ENCODE results near the gene PEG3. TPM values are rescaled to one million over a fixed set of nuclear protein-coding genes. Genes with fewer than 3 reads are reported as not detected.
A peak's percentile ranks its signal among the peaks of the same experiment; 100 is the strongest.

The PEG3 gene
- total RNA-seq, 1 experiment from 2014 or later = 4.1 TPM

DNA sequence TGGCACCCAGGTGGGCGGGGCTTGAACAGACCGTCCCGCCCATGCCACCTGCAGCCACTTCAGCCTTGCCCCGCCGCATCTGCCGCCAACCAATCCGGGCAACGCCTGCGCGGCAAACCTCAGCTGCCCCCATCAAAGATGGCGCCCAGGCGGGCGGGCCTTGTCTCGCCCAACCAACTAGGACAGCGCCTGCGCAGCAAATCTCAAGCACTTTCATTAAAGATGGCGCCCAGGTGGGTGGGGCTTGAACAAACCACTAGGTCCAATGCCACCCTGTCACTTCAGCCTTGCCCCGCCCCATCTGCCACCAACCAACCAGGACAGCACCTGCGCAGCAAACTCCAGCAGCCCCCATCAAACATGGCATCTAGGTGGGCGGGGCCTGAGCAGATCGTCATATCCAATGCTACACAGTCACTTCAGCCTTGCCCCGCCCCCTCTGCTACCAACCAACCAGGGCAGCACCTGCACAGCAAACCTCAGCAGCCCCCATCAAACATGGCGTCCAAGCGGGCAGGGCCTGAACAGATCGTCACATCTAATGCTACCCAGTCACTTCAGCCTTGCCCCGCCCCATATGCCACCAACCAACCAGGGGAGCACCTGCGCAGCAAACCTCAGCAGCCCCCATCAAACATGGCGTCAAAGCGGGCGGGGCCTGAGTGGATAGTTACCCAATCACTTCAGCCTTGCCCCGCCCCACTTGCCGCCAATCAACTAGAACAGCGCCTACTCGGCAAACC lies 1.4 kb downstream of the PEG3 start:
- peak; percentile 92 for DNase-seq (ENCODE audit: low read depth)

DNA sequence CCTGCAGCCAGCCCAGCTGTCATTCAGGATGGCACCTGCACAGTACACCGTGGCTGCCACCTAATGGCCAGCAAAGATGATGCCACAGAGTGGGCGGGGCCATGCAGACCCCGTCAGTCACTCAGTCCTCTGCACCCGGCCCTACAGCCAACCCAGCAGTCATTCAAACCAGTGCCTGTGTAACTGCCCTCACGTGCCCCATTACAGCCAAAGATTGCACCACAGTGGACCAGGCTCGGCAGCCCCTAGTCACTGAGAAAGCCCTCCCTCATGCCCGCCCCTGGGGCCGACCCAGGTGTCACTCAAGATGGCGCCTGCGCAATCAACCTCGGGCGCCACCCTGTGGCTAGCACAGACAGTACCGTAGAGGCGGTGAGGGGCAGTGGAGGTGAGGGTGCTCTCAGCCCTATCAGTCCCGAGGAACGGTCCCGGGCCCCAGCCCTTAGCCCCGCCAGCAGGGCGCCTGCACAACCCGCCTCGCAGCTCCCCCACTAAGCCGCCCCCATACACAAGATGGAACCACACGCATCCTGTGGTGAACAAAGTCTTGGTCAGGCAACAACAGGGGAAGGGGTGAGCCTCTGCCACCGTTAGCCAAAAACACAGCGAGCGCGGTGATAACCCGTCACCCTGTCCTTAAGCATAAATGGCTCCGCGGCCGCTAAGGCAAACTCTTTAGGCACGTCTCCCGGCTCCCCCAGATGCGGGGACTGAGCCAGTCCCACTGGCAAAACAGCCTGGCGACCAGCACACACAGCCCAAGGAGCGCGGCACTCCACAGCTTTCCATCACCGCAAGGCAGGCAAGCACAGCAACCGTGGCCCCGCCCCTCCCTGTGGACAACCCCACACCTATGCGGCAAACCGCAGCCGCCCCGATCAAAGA lies 2.3 kb downstream of the PEG3 start:
- peak; percentile 88 for DNase-seq (ENCODE audit: low read depth)

DNA sequence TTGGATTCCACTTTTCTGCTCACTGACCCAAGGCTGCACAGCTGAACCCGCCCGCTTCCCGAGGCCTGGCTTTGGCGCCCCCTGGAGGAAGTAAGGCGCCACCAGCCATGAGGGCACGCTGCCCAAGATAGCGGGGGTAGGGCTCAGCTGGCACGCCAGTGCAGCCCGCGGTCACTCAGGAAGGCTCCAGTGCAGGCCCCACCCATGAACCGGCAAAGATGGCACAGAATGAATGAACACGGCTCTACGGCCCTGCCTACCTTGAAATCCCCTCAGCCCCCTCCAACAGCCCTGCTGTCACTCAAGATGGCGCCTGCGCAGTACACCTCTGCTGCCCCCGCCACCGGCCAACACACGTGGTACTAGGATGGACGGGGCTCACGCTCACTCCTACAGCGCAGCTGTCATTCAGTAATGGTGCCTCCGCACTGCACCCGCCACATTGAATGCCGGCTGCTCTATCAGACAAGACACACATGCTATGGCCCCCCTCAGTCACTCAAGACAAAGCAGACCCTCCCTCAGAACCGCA lies 3.0 kb downstream of the PEG3 start:
- DNase-seq (ENCODE audit: low read depth) = peak; percentile 95

DNA sequence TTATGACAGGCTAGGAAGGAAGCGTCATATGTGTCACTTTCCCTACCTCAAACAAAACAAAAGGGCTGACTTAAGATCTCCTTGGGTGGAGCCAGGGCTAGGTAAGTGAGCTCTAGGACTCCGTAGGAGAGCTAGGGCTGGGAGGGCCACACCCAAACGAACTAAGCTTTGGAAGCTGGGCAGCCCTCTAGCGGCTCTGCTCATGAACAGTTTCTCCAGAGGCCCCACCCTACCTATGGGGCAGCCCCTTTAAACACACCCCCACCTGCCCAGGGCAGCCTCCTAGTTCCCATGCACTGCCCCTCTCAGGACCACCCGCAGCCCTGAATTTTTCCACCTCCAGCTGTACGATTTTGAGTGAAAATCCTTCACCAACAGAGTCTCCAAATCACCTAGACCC lies 3.5 kb downstream of the PEG3 start:
- peak; percentile 70 for DNase-seq (ENCODE audit: low read depth)

DNA sequence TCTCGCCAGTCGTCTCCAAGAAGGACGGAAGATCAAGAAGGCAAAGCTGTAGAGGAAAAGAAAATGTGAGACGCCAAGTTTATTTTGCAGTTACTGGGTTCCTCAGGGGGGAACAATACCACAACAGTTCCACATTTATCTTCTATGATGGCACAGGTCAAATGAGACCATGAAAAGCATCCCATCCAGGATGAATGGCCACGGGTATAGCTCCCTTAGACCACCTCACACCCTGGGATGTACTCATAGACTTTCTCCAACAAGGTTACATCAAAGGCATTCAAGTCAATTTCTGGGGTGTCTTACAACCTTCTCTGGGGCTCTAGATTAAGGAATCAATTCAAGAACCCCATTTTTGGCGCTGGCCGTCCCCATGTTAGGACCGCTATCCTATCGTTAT lies 4.5 kb downstream of the PEG3 start:
- DNase-seq (ENCODE audit: low read depth) = no peak

DNA sequence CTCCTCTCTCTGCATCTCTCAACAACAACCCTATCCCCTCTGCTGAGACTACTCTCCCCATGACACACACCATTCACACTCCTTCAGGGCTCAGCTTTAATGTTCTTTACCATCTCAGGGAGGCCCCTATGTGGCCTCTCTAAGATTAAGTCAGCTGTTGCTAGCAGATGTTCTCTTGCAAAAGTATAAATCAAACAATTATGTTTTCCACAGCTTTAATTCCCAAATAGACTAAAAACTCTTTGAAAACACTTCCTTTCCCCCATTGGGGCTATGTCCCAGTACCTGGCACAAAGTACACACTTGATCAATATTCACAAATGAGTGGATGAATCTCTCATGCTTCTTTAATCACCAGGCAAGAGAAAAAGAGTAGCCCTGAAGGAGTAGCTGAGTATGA lies 5.1 kb downstream of the PEG3 start:
- no peak for DNase-seq (ENCODE audit: low read depth)

DNA sequence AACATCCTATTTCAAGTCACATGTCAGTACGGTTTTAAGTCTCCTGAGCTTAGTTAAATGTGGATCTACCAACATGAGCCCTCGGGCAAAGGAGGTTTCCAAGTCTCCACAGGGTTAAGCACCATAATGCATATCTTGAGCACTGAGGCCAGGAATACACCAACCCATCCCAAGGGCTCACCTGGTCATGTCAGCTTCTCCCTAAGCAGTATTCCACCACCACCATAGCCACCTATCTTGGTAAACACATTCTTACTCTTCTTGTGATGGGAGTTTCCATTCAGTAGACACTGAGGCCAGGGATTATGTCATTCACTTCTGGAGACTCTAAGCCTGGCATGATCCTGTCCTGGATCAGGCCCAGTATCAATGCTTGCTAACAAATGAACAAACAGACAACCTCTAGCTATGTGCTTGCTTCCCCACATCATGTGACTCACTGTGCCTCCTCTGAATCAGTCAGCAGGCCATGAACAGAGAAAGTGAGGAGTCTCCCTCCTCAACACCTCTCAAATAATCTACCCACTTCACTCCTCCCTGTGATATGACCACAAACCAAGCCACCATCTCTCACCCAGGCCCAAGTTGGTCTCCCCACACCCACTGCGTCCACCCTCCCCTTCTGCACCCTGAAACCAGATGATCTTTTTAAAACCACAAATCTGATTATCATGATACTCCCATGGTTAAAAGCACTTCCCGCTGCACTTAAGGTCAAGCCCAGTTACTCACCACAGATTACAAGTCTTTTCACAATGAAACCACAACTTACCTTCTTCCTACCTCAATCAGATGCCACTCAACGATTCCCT lies 5.8 kb downstream of the PEG3 start:
- DNase-seq (ENCODE audit: low read depth) = peak; percentile 48

DNA sequence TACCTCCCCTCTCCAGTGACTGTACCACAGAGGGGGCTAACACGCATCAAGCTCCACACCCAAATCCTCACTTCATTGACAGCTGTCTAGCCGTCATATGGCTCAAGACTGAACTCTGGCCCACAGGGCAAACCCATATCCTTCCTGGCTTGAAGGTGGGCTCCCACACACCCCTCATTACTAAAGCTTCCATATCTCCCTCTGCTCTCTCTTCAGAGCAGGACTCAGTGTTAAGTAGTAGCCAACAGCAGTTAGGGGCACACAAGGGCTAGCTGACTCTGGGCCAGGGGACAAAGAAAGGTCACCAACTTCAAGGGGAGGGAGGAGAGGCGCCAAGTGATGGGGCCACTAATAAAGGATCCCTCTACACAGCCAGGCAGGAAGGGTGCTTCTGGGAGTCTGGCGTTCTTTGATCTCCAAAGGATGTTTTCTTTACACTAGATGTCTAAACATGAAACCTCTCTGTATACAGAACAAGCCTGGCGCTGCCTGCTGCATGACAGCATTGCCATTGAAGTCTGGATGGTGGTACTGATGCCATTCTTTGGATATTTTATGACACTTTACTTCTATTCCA lies 8.1 kb downstream of the PEG3 start:
- DNase-seq (ENCODE audit: low read depth) = no peak

DNA sequence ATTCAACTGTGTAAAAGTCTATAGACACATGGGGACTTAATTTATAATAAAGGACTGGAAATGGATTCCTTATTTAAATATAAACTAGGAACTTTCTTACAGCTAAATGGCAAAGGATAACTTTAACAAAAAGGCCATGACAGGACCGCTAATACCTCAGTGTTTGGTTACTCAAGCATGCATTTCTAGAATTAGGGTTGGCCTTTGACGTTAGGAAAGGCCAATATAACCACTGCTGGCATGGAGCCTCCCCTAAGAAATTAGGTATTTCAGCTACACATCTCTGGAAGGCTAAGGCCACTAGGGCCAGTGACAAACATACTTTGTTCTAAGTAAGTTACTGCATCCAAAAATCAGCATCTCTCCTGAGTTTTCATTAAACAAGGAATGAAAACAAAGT lies 9.3 kb downstream of the PEG3 start:
- no peak for DNase-seq (ENCODE audit: low read depth)

DNA sequence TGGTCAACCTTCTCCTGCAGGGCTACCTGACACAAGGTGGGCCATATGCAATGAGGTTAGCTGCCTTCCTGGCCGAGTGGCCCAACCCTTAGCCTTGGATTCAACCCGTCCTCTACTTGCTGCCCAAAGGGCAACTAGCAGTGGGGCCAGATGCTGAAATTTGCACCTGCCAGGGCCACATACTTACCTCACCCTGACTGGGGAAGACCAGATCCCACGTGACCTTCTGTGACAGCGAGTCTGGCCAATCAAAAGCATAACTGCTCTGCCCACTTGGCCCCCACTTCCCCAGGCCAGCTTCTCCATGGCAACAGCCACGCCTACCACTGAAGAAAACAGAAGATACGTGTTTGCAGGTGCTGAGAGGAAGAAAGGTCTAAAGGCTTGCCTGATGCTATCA lies 10.9 kb downstream of the PEG3 start:
- no peak for DNase-seq (ENCODE audit: low read depth)

DNA sequence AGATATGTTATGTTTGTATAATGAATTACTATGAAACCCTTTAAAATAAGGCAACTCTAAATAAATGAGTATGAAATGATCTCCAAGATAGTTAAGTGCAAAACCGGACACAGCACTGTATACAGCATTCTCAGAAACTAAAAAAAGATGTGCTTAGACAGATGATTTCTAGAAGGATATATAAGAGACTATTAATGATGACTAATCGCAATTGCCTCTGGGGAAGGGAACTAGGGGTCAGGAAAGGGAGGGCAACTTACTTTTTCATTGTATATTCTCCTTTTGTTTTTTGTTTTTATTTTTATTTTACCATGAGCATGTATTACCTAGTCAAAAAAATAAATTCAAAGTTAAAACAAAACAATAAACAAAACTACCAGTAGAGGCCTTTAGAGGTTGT lies 12.8 kb downstream of the PEG3 start:
- no peak for DNase-seq (ENCODE audit: low read depth)

DNA sequence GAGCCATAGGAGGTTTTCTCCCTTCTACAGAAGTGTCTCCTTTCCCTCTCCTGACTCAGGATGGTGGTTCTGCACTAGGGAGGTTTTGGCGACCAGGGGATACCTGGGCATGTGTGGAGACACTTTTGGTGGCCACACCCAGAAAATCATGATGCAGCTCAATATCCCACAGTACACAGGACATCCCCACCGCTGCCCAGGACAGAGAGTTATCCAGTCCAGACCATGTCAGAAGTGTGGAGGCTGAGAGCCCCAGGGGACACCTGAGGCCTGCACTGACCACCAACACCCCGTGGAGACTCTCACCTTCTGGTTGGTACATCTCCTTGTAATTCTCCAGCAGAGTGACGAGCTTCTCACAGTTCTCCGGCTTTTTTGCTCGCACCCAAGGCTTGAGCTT lies 16.6 kb downstream of the PEG3 start:
- DNase-seq (ENCODE audit: low read depth) = no peak

DNA sequence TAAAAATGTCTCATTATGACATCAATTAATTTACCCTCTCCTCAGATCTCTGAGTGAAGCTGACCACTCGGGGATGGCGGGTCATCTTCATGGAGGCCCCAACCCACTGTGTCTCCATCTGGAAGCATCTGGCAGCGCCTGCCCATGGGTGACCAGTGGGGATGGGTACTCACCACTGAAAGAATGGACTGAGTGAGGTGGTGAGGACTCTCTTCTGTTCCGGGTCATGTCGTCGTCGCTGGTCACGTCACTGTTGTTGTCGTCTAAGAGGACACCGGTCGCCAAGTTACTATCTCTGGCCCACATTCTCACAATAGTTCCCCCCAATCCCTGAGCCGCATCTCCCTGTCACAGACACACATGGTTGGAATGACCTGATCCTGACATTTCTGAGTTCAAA lies 17.1 kb downstream of the PEG3 start:
- DNase-seq (ENCODE audit: low read depth) = no peak

DNA sequence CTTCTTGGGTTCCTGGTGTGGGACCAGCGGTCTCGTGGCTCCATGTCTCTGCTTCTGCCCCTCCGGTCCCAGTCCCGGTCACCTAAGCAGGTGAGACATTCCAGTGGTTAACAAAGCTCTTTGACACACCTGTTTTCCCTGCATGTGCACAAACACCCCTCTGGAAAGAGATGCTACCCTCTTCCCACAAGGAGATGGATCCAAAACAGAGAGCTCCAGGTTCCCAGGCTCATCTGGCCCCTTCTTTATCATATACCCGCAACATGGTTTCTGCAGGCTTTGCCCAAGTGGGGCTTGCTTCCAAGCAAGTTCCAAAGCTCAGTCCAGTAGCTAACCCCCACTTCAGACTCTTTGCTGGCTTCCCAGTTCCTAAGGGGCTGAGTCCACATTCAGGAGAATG lies 17.8 kb downstream of the PEG3 start:
- no peak for DNase-seq (ENCODE audit: low read depth)

DNA sequence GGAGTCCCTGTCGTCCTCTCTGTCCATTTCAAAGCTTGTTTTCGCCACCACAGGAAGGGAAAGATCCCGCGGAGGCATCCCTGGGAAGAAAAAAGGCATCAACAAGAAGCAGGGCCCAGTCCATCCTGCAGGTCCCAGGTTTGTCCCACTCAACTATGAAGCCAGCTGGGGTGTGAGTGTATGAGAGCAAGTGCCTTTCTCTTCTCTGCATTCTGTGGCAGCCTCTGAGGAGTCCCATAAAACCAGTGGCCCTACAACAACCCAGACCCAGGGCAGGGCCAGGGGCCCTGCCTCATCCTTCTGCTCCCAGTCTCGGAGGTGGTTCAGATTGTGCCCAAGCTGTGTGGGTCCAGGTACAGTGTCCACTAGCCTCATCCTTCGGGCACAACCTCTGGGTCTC lies 18.9 kb downstream of the PEG3 start:
- DNase-seq (ENCODE audit: low read depth) = no peak

DNA sequence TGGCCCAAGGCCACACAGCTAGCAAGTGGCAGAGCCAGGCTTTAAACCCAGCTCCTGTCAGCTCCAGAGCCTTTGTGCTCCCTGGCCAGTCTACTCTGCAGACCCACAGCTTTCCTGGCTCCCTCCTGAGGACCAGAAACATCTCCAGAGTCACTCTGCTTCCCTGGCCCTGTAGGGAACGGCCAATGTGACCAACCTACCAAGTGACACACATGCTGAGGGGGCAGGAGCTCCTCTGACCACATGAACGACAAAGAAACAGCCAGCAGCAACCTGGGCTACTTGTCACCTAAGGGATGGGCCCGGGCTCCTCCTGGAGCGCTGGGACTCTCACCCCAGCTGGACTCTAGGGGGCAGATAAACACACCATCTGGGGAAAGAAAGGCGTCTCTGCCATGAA lies 19.3 kb downstream of the PEG3 start:
- no peak for DNase-seq (ENCODE audit: low read depth)

DNA sequence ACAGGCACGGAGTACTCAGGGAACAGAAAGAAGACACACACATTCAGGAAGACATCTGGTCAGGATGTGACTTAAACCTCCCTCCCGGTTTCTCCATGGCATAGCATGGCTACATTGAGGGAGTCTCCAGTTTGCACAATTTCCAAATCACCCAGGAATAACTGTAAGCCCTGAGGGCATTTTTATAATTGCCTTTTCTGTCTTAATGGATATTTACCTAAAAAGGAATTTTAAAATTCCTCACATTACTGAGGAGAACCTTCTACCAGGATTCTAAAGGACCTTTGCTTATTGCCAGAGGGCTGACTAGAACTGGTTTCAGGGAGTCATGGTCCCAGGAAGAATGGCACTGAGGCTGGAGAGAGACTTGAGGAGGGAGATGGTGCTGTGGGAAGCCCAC lies 21.4 kb downstream of the PEG3 start:
- DNase-seq (ENCODE audit: low read depth) = no peak

DNA sequence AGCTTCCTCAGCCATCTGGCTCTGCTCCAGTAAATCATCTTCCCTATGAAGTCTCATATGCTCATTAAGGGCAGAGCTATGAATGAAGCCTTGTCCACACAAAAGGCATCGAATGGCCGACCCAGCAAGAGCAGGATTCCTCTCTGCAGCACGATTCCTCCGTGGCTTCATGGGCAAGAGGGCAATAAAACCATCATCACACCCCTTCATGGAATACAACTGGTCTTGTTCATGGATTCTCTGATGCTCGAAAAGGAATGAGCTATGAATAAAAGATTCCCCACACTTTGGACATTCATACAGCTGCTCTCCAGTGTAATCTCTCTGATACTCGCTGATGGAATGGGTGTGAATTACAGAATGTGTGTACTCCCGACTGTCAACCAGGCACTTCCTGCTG lies 25.9 kb downstream of the PEG3 start:
- no peak for DNase-seq (ENCODE audit: low read depth)

DNA sequence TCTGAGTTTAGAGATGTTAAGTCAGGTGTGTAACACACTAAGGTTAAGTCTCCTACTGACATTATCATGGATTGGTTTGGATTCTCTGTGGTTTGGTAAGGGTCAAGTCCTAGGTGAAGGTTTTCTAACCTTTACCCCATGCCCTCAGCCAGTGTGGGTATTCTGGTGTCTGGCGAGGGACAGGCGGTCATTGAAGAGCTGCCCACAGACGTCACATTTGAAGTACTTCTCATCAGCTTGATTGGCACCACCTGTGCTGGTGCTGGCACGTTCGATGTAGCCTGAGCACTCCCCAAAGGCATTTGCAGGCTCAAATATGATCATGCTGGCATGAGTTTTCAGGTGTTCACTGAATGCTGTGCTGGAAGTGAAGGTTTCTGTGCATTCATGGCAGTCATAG lies 27.0 kb downstream of the PEG3 start:
- DNase-seq (ENCODE audit: low read depth) = no peak

DNA sequence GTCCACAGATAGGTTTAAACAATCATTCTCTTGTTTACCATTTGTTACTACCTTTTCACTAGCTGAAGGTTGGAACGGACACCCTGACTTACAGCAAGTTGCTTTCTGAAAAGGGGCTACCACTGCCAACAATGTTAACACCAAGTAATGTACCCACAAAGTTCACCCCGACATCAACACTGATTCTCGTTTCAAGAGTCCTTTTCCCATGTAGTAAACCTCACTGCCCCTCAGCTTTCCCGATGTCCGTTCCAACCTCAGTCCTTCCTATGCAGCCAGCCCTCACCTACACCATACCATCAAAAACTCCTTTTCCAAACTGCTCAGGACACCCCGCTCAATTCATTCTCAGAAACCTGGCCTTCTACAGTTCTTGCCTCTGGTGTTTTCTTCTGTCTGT lies 29.0 kb downstream of the PEG3 start:
- no peak for DNase-seq (ENCODE audit: low read depth)

DNA sequence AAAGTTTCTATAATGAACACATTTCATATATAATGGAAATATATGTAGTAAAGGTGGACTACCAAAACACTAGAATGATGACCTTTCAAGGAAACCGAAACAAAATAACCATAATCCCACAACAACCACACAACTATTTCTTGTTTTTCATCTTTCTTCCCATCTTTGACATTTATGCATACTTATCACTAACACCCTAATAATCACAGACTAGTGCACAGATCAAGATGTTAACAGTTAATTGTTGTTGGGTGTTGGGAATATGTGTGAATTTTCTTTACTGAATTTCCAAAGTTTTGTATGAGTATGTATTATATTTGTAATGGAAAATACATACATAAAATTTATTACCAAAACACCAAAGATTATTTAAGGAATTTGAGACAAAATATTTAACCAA lies 30.3 kb downstream of the PEG3 start:
- DNase-seq (ENCODE audit: low read depth) = no peak
